ENCODE data around the gene RELN. TPM values are rescaled to one million over a fixed set of nuclear protein-coding genes. Genes with fewer than 3 reads are reported as not detected.

Gene RELN
- total RNA-seq, 2 experiments from 2014 or later = not detected

GRCh38 chr7:103423467-103424179, 565.8 kb downstream of the RELN start:
- Mint-ChIP-seq H3K27ac (no peak overlapping the region), H3K4me1 (no peaks in the 10 kb centered on the region)

More at GRCh38 chr7:103423467-103424179, 565.8 kb downstream of the RELN start:
- peaks cover 13% of the 10 kb centered on the region for H3K27me3 Mint-ChIP-seq
- H3K4me3 Mint-ChIP-seq = no peak overlapping the region
- DNase-seq = no peak
- ChIA-PET CTCF (no interaction called here), POLR2A (no interaction called here)
- no peaks in the 10 kb centered on the region for H3K9me3 Mint-ChIP-seq
- no peaks in the 10 kb centered on the region for H3K36me3 Mint-ChIP-seq (ENCODE audit: low read depth)

Other genes starting within 250 kb of the RELN start
- gene ORC5, start 218.4 kb upstream of the RELN start, total RNA-seq = 10 to 100 TPM; 20.0 to 21.2 TPM

Measured in activated CD4-positive, alpha-beta memory T cell treated with anti-CD3 and anti-CD28 coated beads, Interleukin-2, amount 10 ng/mL, durations not matched to agents 7 days and 5 days (primary cell).